DLD1 (cell line): ENCODE measurements around the gene MT1M.
"Not testable (repeated sequence)": the region's sequence is repeated elsewhere in the genome, so short reads cannot be mapped to it uniquely, and the experiment has no call there.

Experiments
- in situ Hi-C: cut with HindIII; loops from 2 replicates; pipeline ENCODE4 v1.10.0; 2017; ENCODE audit warnings: low sequenced_read_pairs

Gene MT1M

DNA sequence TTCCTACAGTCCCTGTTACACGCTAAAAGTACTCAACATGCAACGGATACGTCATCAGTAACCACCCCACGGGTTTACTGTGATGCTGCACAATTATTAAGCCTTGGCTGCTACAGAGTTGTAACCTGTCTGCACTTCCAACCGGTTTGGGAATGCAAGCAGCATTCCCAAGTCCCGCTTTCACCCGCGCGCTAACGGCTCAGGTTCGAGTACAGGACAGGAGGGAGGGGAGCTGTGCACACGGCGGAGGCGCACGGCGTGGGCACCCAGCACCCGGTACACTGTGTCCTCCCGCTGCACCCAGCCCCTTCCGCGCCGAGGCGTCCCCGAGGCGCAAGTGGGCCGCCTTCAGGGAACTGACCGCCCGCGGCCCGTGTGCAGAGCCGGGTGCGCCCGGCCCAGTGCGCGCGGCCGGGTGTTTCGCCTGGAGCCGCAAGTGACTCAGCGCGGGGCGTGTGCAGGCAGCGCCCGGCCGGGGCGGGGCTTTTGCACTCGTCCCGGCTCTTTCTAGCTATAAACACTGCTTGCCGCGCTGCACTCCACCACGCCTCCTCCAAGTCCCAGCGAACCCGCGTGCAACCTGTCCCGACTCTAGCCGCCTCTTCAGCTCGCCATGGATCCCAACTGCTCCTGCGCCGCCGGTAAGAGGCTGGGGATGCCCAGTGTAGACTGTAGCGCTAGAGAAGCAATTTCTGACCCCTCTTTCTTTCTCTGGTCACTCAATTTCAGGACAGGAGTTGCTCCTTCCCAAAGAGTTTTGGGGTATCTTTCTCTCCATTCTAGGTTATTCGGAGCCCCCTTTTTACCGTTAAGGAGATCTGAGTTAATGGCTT is 24.2 kb upstream of the MT1M start, which contains the start of gene MT2A:
TSS of gene MT2A (plus strand) at position 542 of the 833 bp plus-strand sequence. CDS start at position 614, 72 bp downstream.
- in situ Hi-C loops, result no loop called here

DNA sequence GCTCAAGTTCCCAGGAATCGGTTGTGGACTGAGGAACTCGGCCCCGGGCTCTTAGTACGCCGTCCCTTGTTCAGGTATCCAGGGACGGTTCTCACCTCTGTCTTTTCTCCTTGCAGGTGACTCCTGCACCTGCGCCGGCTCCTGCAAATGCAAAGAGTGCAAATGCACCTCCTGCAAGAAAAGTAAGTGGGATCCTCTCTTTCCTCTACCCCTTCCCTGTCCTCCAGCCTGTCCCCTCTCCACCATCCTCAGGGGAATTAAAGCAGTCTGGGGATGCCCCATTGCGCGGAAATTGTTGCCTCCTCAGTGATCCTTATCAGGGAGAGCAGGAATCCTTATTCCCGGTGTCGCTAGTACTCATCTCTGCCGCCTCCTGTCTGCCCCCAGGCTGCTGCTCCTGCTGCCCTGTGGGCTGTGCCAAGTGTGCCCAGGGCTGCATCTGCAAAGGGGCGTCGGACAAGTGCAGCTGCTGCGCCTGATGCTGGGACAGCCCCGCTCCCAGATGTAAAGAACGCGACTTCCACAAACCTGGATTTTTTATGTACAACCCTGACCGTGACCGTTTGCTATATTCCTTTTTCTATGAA is 23.5 kb upstream of the MT1M start:
- in situ Hi-C loops, result no loop called here

DNA sequence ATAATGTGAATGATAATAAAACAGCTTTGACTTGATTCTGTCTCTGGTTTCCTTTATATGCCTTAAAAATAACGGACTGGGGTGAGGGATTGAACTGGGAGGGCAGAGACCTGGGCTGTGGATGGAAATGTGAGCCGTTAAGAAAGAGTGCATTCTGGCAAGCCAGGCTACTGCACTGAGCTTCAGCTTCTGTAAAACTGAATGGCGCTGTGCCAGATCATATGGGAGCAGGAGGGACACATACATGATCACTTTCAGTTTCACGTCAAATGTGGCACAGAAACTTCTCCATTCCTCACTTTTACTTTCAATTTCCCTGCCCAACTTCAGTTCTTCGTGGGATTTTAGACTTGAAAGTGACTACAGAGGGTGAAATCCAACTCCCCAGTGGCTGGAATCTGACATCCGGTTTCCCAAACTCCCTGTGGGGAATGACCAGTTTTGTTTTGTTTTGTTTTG is 23.0 kb upstream of the MT1M start:
- in situ Hi-C loops, result no loop called here

DNA sequence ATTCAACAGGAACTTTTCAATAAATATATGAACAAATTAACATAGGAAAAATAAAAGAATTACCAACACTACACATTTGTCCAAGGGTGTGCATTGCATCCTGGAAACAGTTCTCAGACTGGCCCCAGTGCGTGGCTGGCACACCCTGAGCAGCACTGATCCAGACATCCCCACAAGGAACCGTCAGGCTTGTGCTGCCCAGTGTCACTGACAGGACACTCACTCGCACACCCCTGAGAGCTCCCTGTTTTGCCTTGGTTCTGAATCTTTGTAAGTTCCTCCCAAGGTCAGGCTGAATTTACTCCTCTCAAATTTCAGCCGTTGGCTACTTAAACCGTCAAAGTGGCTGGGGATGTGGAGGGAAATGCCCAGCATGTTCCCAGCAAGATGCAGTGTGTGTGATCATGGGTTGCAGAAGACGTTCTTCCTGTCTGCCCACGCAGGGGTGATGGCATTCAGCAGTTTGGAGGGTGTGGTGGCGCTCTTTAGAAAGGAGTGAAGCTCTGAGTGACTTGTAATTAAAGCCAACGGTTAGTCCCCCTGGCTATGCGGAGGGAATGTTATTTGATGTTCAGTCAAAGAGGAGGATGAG is 22.3 kb upstream of the MT1M start:
- in situ Hi-C loops, result loop anchor here (5.0 kb wide), 1 partner anchor 57 kb away; the partner anchor contains the start of genes MT1G and MT1H

DNA sequence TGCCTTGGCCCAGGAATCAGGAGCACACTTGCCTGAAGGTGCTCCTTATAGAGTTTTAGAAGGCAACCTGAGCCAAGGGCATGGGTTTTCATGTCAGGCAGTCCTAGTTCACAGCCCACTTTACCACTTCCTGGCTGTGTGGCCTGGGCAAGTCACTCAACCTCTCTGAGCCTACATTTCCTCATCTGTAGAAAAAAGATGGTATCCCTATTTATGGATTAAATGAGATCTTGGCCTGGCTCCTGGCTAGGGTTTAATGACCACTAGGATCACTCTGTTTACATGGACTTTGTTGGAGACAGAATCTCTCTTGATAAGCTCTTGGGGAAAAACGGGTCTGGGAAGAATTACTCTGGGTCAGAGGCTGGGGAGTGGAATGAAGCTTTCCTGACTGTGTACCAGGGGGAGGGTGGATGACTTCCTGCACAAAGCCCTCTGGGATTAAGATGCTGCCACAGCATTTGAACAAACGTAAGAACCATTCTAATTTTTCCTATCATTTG is 21.8 kb upstream of the MT1M start:
- in situ Hi-C loops, result loop anchor here (5.0 kb wide), 1 partner anchor 57 kb away; the partner anchor contains the start of genes MT1G and MT1H

DNA sequence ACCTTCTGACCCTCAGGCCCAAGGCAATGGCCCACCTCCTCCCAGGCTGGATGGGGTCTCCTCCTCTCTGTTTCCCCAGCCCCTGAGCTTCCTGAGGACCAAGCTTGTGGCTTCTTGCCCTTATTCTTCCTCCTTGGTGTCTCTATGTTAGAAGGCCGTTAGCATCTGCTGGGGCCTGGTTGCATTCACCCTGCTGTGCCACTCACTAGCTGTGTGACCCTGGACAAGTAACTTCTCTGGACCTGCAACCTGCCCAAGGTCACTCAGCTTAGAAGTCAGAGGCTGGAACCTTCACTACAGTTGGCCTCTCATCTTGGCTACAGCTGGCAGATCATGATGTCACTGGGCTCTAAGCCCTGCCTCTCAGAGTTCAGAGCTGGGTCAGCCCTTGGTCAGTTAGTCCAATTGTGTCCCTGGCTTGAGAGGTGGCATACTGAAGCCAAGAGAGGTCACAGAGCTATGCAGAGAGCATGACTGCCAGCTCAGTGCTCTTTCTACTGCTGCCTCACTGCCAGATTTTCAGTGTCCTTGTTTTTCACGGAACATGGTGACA is 21.1 kb upstream of the MT1M start:
- in situ Hi-C loops, result loop anchor here (5.0 kb wide), 1 partner anchor 56 kb away; the partner anchor contains the start of genes MT1G and MT1H

DNA sequence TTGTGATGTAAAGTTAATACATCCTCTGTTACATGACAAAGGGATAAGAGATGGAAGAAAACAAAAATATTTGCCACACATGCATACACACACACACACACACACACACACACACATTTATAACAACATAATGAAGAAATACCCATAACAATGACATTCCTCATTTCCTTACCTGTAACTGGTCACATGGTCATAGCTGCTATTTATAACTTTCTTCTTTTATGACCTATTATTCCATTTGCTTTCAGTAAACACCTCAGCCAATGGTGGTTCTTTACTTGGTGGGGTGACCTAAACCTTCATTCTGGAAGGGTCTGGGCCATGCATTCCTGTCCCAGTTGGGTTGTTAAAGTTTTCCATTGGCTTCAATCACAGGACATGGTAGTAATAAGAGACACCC is 18.8 kb upstream of the MT1M start:
- in situ Hi-C loops, result loop anchor here (5.0 kb wide), 1 partner anchor 54 kb away; the partner anchor contains the start of genes MT1G and MT1H

DNA sequence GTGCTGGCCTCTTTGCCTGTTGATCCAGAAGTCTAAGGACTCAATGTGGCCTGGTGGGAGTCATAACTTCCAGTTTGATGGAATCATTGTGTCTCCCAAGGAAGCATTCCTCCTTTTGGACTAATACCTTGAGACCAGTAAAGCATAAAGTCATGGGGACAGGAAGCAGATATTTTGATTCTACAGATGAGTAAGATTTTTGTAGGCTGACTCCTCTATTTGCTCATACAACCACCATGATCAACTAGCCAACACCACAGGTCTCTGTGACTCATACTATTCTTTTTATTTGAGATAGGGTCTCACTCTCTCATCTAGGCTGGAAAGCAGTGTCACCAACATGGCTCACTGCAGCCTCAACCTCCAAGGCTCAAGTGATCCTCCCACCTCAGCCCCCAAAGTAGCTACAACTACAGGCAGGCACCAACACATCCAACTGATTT is 17.9 kb upstream of the MT1M start:
- in situ Hi-C loops, result loop anchor here (5.0 kb wide), 1 partner anchor 53 kb away; the partner anchor contains the start of genes MT1G and MT1H

DNA sequence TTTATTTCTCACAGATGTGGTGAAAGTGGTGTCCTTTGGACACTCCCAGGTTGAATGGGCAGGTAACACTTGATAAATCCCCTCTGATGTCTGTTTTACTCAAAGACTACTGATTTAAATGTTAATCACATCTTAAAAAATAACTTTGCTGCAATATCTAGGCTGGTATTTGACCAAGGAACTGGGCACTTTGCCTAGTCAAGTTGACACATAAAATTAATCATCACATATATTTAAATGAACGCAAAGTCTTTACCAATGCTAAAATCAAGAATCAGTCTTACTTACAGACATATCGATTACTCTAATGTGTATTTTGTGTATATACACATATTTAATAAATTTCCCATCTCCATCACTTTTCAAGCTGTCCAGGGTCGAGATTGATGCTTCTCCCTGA is 17.1 kb upstream of the MT1M start:
- in situ Hi-C loops, result no loop called here

DNA sequence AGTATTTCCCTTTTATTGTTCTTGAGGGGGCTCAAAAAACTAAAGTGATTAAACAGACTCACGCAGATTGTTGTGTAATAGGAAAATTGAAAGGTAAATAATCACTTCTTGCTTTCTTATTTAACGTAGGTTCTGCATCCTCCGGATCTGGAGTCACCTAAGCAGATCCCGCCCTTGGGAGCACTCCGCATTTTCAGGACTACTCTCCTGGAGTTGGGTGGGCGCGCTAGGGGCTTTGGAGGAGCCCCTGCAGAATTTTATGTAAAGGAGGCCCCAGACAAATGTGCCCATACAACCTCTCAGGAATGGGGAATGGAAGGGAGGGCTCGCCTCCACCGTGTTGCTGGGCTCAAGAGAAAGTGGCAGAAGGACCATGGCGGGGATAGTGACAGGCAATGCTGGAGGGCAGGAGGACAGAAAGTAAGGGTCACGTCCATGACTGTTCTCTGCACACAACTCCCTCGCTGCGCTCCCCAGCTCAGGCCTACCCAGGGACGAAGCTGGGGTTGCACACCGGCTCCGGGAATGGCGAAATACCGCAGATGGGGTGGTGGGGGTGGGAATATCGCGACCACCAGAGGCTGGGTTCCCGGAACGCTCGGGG is 15.7 kb upstream of the MT1M start:
- in situ Hi-C loops, result no loop called here

DNA sequence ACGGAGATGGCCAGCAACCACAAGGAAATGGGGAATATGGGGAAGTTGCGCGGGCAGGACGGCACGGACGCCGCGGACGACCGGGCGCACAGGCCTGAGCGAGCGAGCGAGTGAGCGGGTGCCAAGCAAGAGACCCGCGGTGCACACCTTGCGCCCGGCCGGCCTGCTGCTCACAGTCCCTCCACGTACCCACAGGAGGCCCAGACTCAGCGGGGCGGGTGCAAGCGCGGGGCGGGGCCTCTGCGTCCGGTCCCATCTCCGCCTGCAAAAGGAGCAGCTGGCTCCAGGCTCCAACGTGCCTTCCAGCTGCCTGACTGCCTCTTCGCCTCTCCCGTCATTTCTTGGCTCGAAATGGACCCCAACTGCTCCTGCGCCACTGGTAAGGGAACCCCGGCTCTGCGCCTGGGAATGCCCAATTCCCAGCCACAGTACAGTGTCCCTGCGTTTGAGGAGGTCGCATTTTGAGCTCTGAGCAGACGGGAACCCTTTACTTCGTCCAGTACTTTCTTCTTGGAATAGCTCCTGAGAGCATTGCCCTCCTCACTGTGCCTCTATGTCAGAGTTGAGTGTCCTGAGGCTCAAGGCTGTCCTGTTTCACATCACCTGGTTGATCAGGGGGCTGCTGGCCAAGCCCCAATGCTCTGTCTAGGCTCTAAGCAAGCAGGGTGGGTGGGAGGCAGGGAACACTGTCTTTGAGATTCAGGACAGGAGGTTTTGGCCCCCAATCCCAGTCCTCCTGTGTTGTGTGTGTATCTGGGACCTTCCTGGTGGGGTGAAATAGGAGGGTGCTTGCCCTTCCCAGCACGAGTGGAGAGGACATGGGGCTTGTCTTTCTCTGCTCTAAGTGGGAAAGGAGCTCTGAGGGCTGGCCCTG is 15.0 kb upstream of the MT1M start:
- in situ Hi-C loops, result no loop called here

DNA sequence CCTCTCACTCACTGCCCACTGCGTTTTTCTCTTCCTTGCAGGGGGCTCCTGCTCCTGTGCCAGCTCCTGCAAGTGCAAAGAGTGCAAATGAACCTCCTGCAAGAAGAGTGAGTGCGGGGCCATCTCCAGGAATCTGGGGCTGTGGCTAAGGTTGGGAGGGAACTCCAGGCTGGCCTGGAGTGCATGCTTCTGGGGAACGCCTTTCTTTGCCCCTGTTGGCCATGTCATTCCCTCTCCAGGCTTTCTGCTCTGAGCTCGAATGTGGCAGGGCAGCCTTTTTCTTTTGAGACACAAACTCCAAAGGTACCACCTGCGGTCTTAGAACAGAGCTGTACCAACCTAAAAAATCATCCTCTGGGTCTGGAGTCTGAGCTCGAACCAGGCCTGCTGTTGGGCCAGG is 14.3 kb upstream of the MT1M start:
- in situ Hi-C loops, result no loop called here

DNA sequence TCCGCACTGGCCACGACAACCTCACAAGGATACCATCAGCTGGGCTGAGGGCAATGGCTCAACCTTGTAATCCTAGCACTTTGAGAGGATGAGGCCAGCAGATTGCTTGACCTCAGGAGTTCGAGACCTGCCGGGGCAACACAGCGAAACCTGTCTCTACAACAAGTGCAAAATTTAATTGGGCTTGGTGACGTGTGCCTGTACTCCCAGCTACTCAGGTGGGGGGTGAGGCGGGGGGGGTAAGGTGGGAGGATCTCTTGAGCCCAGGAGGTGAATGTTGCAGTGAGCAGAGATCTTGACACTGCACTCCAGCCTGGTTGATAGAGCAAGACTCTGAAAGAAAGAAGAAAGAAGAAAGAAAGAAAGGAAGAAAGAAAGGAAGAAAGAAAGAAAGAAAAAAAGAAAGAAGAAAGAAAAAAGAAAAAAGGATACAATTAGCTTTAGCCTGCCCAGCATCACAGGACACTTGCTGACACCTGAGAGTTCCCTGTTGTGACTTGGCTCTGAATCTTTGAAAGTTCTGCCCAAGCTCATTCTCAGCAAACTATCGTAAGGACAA is 12.0 kb upstream of the MT1M start:
- in situ Hi-C loops, result no loop called here

DNA sequence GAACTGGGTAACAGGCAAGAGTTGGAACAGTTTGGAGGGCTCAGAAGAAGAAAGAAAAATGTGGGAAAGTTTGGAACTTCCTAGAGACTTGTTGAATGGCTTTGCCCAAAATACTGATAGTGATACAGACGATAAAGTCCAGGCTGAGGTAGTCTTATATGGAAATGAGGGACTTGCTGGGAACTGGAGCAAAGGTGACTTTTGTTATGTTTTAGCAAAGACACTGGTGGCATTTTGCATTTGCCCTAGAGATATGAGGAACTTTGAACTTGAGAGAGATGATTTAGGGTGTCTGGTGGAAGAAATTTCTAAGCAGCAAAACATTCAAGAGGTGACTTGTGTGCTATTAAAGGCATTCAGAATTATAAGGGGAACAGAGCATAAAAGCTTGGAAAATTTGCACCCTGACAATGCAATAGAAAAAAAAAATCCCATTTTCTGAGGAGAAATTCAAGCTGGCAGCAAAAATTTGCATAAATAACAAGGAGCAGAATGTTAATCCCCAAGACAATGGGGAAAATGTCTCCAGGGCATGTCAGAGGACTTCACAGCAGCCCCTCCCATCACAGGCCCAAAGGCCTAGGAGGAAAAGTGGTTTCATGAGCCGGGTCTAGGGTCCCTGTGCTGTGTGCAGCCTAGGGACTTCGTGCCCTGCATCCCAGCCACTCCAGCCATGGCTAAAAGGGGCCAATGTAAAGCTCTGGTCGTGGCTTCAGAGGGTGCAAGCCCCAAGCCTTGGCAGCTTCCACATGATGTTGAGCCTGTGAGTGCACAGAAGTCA is 10.6 kb upstream of the MT1M start:
- in situ Hi-C loops, result not testable (repeated sequence)

DNA sequence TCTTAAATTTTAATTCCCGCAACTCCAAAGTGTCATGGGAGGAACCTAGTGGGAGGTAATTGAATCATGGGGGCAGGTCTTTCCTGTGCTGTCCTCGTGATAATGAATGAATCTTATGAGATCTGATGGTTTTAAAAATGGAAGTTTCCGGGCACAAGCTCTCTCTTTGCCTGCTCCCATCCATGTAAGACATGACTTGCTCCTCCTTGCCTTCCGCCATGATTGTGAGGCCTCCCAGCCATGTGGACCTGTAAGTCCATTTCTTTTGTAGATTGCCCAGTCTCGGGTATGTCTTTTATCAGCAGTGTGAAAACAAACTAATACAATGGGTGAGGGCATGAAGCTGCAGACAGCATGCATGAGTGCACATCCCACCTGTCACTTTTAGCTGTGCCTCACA is 9.3 kb upstream of the MT1M start:
- in situ Hi-C loops, result not testable (repeated sequence)

DNA sequence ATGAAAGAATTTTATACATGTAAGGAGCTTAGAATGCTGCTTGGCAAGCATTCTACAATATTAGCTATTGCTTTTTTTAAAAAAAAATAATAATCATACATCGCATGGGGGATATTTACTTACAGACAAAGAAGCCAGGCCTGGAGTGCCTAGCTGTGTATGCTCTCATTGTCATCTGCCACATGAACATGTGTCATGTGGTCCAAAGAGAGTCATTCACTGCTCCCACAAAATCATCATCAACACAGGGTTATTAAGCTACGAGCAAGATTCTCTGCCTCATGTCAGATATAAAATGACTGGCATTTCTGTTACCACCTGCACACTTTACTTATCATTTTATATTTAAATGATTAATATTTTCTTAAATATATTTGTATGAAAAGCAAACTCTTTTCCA is 8.8 kb upstream of the MT1M start:
- in situ Hi-C loops, result no loop called here

DNA sequence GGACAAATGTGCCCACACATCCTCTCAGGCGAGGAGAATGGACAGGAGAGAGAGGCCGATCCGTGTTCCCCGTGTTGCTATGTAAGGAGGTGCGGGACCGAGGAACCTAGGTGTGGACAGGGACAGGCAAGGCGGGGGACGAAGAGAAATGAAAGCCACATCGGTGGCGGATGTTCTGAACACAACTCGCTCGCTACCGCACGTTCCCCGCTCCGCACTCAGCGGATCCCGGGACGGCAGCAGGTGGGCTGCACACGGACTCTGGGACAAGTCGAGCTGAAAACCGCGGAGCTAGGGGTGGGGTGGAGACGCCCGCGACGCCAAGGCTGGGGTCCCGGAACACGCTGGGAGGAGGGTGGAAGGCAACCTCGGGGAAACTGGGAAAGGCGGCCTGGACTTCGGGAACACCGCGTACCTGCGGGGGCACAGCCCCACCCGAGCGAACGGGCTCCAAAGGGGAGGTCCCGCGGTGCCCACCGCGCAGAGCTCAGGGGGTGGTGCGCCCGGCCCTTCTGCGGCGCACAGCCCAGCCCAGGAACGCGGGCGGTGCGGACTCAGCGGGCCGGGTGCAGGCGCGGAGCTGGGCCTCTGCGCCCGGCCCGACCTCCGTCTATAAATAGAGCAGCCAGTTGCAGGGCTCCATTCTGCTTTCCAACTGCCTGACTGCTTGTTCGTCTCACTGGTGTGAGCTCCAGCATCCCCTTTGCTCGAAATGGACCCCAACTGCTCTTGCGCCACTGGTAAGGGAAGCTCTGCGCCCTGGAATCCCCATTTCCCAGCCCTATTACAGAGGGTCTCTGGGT is 7.1 kb upstream of the MT1M start, which contains the start of gene MT1E:
TSS of gene MT1E (plus strand) at position 642 of the 803 bp plus-strand sequence. CDS start at position 713, 71 bp downstream.
- in situ Hi-C loops, result no loop called here
